ENCODE data around the gene GRHPR.
"Not testable (repeated sequence)": the region's sequence is repeated elsewhere in the genome, so short reads cannot be mapped to it uniquely, and the experiment has no call there.

Gene GRHPR

DNA sequence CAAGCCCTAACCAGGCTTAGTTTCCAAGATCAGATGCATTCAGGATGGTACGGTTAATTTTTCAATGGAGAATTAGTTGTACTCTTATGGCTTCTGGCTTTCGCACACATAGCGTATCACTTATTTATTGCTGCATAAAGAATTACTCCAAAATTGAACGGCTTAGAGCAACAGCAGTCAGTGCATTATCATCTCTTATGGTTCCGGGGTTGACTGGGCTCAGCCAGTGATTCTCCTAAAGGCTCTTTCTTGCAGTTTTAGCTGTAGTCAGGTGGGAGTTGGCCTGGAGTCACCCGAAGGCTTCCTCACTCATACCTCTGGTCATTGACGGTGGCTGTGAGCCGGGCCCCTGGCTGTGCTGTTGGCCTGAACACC, 595 bp upstream of the GRHPR start:
- ATAC-seq (ENCODE audit: low read depth) (no peak), DNase-seq (ENCODE audit: low spot score in 2 of 2) (no peak)
- H3K36me3 Mint-ChIP-seq, result peaks cover 8% of the 10 kb centered on the region
- peak overlapping the region; percentile 96 for H3K4me3 Mint-ChIP-seq
- no peaks in the 10 kb centered on the region for H3K9me3 Mint-ChIP-seq
- H3K4me1 Mint-ChIP-seq, result peaks cover 15% of the 10 kb centered on the region
- no peaks in the 10 kb centered on the region for H3K27me3 Mint-ChIP-seq
- H3K27ac Mint-ChIP-seq, result peak overlapping the region; percentile 90

DNA sequence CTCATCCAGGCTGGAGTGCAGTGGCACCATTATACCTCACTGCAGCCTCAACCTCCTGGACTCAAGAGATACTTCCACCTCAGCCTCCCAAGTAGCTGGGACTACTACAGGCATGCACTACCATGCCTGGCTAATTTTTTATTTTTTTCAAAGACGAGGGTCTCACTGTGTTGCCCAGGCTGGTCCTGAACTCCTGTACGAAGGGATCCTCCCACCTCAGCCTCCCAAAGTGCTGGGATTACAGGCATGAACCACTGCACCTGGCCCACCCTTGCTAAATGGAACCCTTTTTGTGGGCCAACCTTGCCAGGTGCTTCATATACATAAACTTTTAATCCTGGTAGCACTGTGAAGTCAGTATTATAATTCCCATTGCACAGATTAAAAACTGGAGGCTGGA, 1.0 kb downstream of the GRHPR start:
- peak overlapping the region; percentile 96 for H3K4me3 Mint-ChIP-seq
- peaks cover 15% of the 10 kb centered on the region for H3K4me1 Mint-ChIP-seq
- H3K9me3 Mint-ChIP-seq, result no peaks in the 10 kb centered on the region
- no peaks in the 10 kb centered on the region for H3K27me3 Mint-ChIP-seq
- DNase-seq (ENCODE audit: low spot score in 2 of 2) (no peak), ATAC-seq (ENCODE audit: low read depth) (no peak)
- peaks cover 14% of the 10 kb centered on the region for H3K36me3 Mint-ChIP-seq
- peak overlapping the region; percentile 90 for H3K27ac Mint-ChIP-seq

GRCh38 chr9:37424204-37424685, 1.7 kb downstream of the GRHPR start:
- ATAC-seq (ENCODE audit: low read depth) (no peak), DNase-seq (ENCODE audit: low spot score in 2 of 2) (no peak)
- Mint-ChIP-seq H3K27me3 (no peaks in the 10 kb centered on the region), H3K36me3 (peaks cover 16% of the 10 kb centered on the region), H3K27ac (no peak overlapping the region), H3K4me3 (no peak overlapping the region), H3K9me3 (no peaks in the 10 kb centered on the region), H3K4me1 (peaks cover 15% of the 10 kb centered on the region)

DNA sequence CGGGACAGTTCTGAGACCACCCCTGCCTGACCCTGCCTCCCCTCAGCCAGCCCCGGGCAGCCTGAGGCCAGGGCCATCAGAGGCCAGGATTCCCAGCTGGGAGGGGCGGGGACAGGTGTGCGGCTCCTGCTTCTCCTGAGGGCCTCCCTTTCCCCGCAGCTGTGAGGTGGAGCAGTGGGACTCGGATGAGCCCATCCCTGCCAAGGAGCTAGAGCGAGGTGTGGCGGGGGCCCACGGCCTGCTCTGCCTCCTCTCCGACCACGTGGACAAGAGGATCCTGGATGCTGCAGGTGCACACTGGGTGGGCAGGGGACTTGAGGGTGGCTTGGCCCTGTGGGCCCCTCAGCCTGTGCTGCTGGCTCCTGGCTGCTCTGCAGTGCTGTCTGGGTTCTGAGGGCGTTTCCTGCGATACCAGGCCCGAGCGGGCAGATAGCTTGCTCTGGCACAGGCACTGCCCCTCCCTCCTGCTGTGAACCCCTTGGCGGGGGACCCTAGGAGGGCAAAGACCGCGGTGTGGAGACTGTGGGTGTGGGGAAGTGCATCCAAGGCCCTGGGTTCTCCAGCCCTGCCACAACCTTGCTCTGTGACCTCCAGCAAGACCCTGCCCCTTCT, 2.3 kb downstream of the GRHPR start:
- DNase-seq (ENCODE audit: low spot score in 2 of 2), result no peak
- no peak for ATAC-seq (ENCODE audit: low read depth)
- Mint-ChIP-seq H3K27ac (no peak overlapping the region), H3K36me3 (peaks cover 16% of the 10 kb centered on the region), H3K27me3 (no peaks in the 10 kb centered on the region), H3K4me1 (peaks cover 15% of the 10 kb centered on the region), H3K9me3 (no peaks in the 10 kb centered on the region), H3K4me3 (no peak overlapping the region)

DNA sequence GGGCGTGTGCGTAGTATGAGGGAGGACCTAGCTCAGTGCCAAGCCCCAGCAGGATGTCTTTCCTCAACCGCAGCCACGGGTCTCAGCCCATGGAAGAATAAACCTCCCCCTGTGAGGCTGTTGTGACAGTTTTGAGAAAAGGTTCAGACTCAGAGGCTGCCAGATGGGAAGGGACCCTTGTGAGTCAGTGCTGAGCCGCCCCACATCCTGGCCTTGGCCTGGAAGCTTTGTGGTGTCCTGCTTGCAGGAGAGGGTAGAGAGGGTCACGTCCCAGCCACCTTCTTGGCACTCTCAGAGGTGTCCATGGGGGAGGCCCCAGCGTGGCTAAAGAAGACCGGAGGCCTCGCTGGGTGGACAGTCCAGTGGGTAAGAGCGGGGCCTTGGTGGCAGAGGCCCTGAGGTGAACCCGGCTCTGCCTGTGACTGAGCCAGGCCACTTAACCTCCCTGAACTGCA, 2.8 kb downstream of the GRHPR start:
- peaks cover 16% of the 10 kb centered on the region for H3K36me3 Mint-ChIP-seq
- no peak overlapping the region for H3K4me3 Mint-ChIP-seq
- no peaks in the 10 kb centered on the region for H3K27me3 Mint-ChIP-seq
- H3K27ac Mint-ChIP-seq, result peak overlapping the region; percentile 50
- peaks cover 15% of the 10 kb centered on the region for H3K4me1 Mint-ChIP-seq
- no peak for ATAC-seq (ENCODE audit: low read depth)
- H3K9me3 Mint-ChIP-seq, result no peaks in the 10 kb centered on the region
- no peak for DNase-seq (ENCODE audit: low spot score in 2 of 2)

GRCh38 chr9:37426431-37426830, 3.9 kb downstream of the GRHPR start:
- not testable (repeated sequence) for H3K9me3 Mint-ChIP-seq; ATAC-seq (ENCODE audit: low read depth); DNase-seq (ENCODE audit: low spot score in 2 of 2); H3K27me3 Mint-ChIP-seq; H3K4me3 Mint-ChIP-seq
- Mint-ChIP-seq H3K4me1 (peaks cover 16% of the 10 kb centered on the region), H3K27ac (peak overlapping the region; percentile 50), H3K36me3 (peaks cover 16% of the 10 kb centered on the region)

DNA sequence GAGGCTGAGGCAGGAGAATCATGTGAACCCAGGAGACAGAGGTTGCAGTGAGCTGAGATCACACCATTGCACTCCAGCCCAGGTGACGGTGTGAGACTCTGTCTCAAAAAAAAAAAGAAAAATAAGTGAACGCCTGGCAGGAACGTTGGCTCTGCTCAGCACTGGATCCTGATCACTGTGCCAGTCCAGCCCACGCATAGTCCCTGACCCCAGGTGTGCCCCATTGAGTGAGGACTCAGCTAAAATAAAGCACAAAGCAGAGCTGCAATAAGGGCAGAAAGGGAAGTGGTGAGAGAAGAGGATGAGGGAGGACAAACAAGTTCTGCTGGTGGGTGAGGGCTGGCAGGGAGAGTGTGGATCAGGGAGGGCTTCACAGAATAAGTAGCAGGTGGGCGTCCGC, 4.3 kb downstream of the GRHPR start:
- Mint-ChIP-seq H3K4me1 (peaks cover 19% of the 10 kb centered on the region), H3K27me3 (no peaks in the 10 kb centered on the region), H3K4me3 (no peak overlapping the region), H3K27ac (no peak overlapping the region), H3K36me3 (peaks cover 16% of the 10 kb centered on the region), H3K9me3 (no peaks in the 10 kb centered on the region)
- DNase-seq (ENCODE audit: low spot score in 2 of 2) (no peak), ATAC-seq (ENCODE audit: low read depth) (no peak)

- no peaks in the 10 kb centered on the region for H3K27me3 Mint-ChIP-seq
- ATAC-seq (ENCODE audit: low read depth) (no peak), DNase-seq (ENCODE audit: low spot score in 2 of 2) (no peak)
- no peak overlapping the region for H3K4me3 Mint-ChIP-seq
- H3K27ac Mint-ChIP-seq, result no peak overlapping the region
- peaks cover 17% of the 10 kb centered on the region for H3K4me1 Mint-ChIP-seq
- no peaks in the 10 kb centered on the region for H3K9me3 Mint-ChIP-seq
- peaks cover 16% of the 10 kb centered on the region for H3K36me3 Mint-ChIP-seq
Measured at GRCh38 chr9:37428345-37428744, 5.8 kb downstream of the GRHPR start.

GRCh38 chr9:37429441-37430285, 7.2 kb downstream of the GRHPR start:
- DNase-seq (ENCODE audit: low spot score in 2 of 2), result no peak

DNA sequence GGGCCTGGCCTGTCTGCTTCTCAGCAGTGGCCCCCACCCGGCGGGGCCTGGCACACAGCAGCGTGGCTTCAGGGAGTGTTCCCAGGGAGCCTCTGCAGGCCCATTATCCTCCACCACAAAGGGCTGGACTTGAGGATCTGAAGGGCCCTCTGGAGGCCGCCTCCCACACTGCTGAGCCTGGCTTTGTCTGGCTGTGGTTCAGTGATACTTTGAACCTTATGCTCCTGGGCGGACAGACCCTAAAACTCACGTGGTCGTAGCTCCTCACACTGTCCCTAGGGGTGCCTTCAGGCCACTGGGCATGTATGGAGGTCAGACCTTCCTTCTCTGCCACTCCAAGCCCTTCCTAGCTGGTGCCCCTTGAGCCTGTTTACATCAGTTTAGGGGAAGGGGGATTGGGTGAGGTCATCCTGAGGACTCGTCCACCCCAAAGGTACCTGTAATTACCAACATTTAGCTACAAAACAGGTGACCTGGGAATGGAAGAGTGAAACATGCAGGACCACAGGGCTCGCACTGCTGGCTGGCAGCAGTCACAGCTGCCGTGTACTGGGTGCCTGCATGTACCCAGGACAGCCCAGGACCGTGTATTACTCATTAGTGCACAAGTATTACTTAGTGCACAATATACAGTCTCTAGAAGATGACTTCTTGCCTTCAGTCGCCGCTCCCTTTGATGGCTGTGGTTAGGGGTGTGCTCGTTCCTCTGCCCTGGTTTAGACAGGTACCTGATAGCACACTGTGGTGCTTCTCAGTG, 8.5 kb downstream of the GRHPR start:
- Mint-ChIP-seq H3K9me3 (no peaks in the 10 kb centered on the region), H3K4me1 (peaks cover 12% of the 10 kb centered on the region), H3K27me3 (no peaks in the 10 kb centered on the region), H3K36me3 (peaks cover 16% of the 10 kb centered on the region), H3K4me3 (no peak overlapping the region), H3K27ac (peak overlapping the region; percentile 54)
- DNase-seq (ENCODE audit: low spot score in 2 of 2), result no peak
- no peak for ATAC-seq (ENCODE audit: low read depth)

More at GRCh38 chr9:37429441-37430285, 7.2 kb downstream of the GRHPR start:
- H3K27ac Mint-ChIP-seq, result no peak overlapping the region
- no peaks in the 10 kb centered on the region for H3K9me3 Mint-ChIP-seq
- H3K36me3 Mint-ChIP-seq, result peaks cover 18% of the 10 kb centered on the region
- no peaks in the 10 kb centered on the region for H3K27me3 Mint-ChIP-seq
- no peak for ATAC-seq (ENCODE audit: low read depth)
- no peak overlapping the region for H3K4me3 Mint-ChIP-seq
- H3K4me1 Mint-ChIP-seq, result peaks cover 12% of the 10 kb centered on the region

DNA sequence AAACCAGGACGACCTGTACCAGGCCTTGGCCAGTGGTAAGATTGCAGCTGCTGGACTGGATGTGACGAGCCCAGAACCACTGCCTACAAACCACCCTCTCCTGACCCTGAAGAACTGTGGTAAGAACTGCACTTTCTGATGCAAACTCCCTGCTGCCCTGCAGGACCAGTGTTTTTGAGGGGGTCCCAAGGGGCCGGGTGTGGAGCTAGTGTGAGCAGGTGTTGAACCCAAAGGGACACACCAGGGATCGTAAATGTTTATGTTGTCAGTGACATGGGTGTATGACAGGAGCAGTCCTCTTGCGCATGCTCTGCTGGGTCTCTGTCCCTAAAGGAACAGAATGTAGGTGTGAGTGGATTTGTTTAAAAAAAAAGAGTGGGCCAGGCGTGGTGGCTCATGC, 9.5 kb downstream of the GRHPR start:
- peak; percentile 51 for ATAC-seq (ENCODE audit: low read depth)
- Mint-ChIP-seq H3K4me3 (no peak overlapping the region), H3K27me3 (no peaks in the 10 kb centered on the region), H3K36me3 (peaks cover 13% of the 10 kb centered on the region), H3K27ac (peak overlapping the region; percentile 54), H3K9me3 (no peaks in the 10 kb centered on the region), H3K4me1 (peaks cover 12% of the 10 kb centered on the region)
- no peak for DNase-seq (ENCODE audit: low spot score in 2 of 2)

DNA sequence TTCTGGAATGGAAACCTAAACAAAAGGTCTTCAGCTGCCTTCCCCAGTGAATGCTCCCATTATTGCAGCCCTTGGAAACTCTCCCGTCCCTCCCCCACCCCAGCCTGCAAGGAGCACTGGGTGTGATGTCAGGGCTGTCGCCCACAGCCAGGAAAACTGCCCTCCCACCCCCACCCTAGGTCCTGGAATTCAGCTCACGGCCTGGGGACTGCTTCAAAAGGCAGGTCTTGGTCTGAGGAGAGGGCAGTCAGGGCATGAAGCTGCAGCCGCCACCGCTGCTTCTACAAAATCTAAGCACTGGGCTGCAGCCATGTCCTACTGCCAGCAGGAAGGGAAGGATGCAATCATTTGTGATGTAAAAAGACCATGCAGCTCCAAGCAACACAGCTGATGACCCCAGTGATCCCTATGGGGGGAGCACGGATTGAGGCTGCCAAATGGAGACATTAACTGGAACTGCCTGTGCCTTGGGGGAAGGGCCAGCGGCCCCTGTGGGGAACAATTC, 11.4 kb downstream of the GRHPR start:
- Mint-ChIP-seq H3K36me3 (peaks cover 13% of the 10 kb centered on the region), H3K4me1 (peaks cover 15% of the 10 kb centered on the region), H3K27ac (no peak overlapping the region), H3K9me3 (no peaks in the 10 kb centered on the region), H3K27me3 (no peaks in the 10 kb centered on the region), H3K4me3 (no peak overlapping the region)
- DNase-seq (ENCODE audit: low spot score in 2 of 2), result no peak
- ATAC-seq (ENCODE audit: low read depth), result no peak

DNA sequence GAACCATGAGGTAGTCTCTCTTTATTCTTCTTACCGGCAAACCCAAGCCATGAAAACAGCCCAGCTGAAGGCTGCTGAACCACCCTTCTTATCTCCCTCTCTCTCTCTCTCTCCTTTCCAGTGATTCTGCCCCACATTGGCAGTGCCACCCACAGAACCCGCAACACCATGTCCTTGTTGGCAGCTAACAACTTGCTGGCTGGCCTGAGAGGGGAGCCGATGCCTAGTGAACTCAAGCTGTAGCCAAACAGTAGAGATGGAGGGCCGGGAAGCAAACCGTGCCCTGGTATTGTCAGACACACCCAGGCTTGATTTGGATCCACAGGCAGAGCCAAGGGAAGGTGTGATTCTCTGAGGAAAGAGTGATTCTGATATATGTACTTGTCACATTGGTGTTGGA, 14.0 kb downstream of the GRHPR start:
- no peaks in the 10 kb centered on the region for H3K27me3 Mint-ChIP-seq

GRCh38 chr9:37437010-37437409, 14.5 kb downstream of the GRHPR start:
- H3K4me1 Mint-ChIP-seq, result peaks cover 11% of the 10 kb centered on the region
- ATAC-seq (ENCODE audit: low read depth) (no peak), DNase-seq (ENCODE audit: low spot score in 2 of 2) (no peak)
- H3K9me3 Mint-ChIP-seq, result no peaks in the 10 kb centered on the region
- peaks cover 20% of the 10 kb centered on the region for H3K36me3 Mint-ChIP-seq
- H3K27me3 Mint-ChIP-seq, result no peaks in the 10 kb centered on the region
- H3K27ac Mint-ChIP-seq, result no peak overlapping the region
- no peak overlapping the region for H3K4me3 Mint-ChIP-seq

More for the DNA sequence above, 14.0 kb downstream of the GRHPR start:
- peaks cover 16% of the 10 kb centered on the region for H3K36me3 Mint-ChIP-seq
- DNase-seq (ENCODE audit: low spot score in 2 of 2), result no peak
- ATAC-seq (ENCODE audit: low read depth), result no peak
- H3K4me3 Mint-ChIP-seq, result no peak overlapping the region
- H3K9me3 Mint-ChIP-seq, result no peaks in the 10 kb centered on the region
- H3K4me1 Mint-ChIP-seq, result peaks cover 14% of the 10 kb centered on the region
- no peak overlapping the region for H3K27ac Mint-ChIP-seq

Measured in memory B cell (primary cell).